HG03439 (cell line): Measurements from ENCODE around the gene TSKU.

Experiments
- ATAC-seq: cut with Tn5 transposase; IDR thresholded peaks from one replicate; pipeline ENCODE4 v1.9.1; 2021; ENCODE audit warnings: mild to moderate bottlenecking, moderate library complexity; ENCODE audit not compliant: unreplicated experiment

TSKU gene

GRCh38 chr11:76750746-76751145 lies 32.4 kb upstream of the TSKU start:
- no peak for ATAC-seq

GRCh38 chr11:76752321-76753143 lies 30.6 kb upstream of the TSKU start:
- ATAC-seq, result no peak

GRCh38 chr11:76753449-76753848 lies 29.7 kb upstream of the TSKU start:
- no peak for ATAC-seq

- no peak for ATAC-seq
These were observed 29.2 kb upstream of the TSKU start for GRCh38 chr11:76753950-76754349.

GRCh38 chr11:76756341-76756741 lies 26.8 kb upstream of the TSKU start:
- ATAC-seq, result no peak

GRCh38 chr11:76758311-76758710 lies 24.8 kb upstream of the TSKU start:
- ATAC-seq, result no peak

- no peak for ATAC-seq
These were observed 24.1 kb upstream of the TSKU start for GRCh38 chr11:76759092-76759491.

GRCh38 chr11:76759517-76759916 lies 23.6 kb upstream of the TSKU start:
- no peak for ATAC-seq

GRCh38 chr11:76760236-76760635 lies 22.9 kb upstream of the TSKU start:
- no peak for ATAC-seq

- no peak for ATAC-seq
These were observed 21.3 kb upstream of the TSKU start for GRCh38 chr11:76761718-76762355.

- no peak for ATAC-seq
These were observed 20.8 kb upstream of the TSKU start for GRCh38 chr11:76762356-76762752.

- ATAC-seq, result no peak
These were observed 20.1 kb upstream of the TSKU start for GRCh38 chr11:76762867-76763572.

GRCh38 chr11:76763573-76764346 lies 19.4 kb upstream of the TSKU start:
- ATAC-seq, result no peak

GRCh38 chr11:76764941-76765665 lies 18.1 kb upstream of the TSKU start:
- no peak for ATAC-seq

GRCh38 chr11:76765863-76766350 lies 17.2 kb upstream of the TSKU start:
- no peak for ATAC-seq

- ATAC-seq, result no peak
These were observed 16.6 kb upstream of the TSKU start for GRCh38 chr11:76766521-76766920.

GRCh38 chr11:76767659-76768058 lies 15.5 kb upstream of the TSKU start:
- ATAC-seq, result no peak

GRCh38 chr11:76768088-76768908 lies 14.9 kb upstream of the TSKU start:
- no peak for ATAC-seq

- no peak for ATAC-seq
These were observed 14.1 kb upstream of the TSKU start for GRCh38 chr11:76768909-76769560.
